IMR-90 (cell line): ENCODE data around the gene HDAC9.

Source experiments
- BHLHE40 ChIP-seq: fragments of 150-350 bp; IDR thresholded peaks from 2 replicates; pipeline ENCODE4 v1.6.1; 2016; ENCODE audit warnings: mild to moderate bottlenecking, low read depth, low read length
- CHD1 ChIP-seq: IDR thresholded peaks from 2 replicates; pipeline ENCODE4 v1.6.1; 2012; ENCODE audit warnings: low read depth, low read length, improper control_type of control experiment
- MAFK ChIP-seq: IDR thresholded peaks from 2 replicates; pipeline ENCODE4 v1.6.1; 2012; ENCODE audit warnings: low read depth, low read length, improper control_type of control experiment
- NFE2L2 ChIP-seq: fragments of 150-350 bp; IDR thresholded peaks from 2 replicates; pipeline ENCODE4 v1.6.1; 2016; ENCODE audit warnings: low read depth, mild to moderate bottlenecking, low read length
- POLR2A ChIP-seq: IDR thresholded peaks from 2 replicates; pipeline ENCODE4 v1.6.1; 2012; ENCODE audit warnings: mild to moderate bottlenecking, low read depth, low read length
- RAD21 ChIP-seq: IDR thresholded peaks from 2 replicates; pipeline ENCODE4 v1.6.1; 2012; ENCODE audit warnings: low read length, improper control_type of control experiment
- SMC3 ChIP-seq: fragments of 150-350 bp; IDR thresholded peaks from 2 replicates; pipeline ENCODE4 v1.6.1; 2016; ENCODE audit warnings: low read depth, mild to moderate bottlenecking, antibody characterized with exemption, low read length, moderate library complexity
- TF ChIP-seq, protein P1 (sequence below): conservative IDR thresholded peaks from 2 replicates; pipeline ENCODE4 v1.5.1; 2012; ENCODE audit warnings: mild to moderate bottlenecking, low read depth, low read length, improper control_type of control experiment

DNA sequence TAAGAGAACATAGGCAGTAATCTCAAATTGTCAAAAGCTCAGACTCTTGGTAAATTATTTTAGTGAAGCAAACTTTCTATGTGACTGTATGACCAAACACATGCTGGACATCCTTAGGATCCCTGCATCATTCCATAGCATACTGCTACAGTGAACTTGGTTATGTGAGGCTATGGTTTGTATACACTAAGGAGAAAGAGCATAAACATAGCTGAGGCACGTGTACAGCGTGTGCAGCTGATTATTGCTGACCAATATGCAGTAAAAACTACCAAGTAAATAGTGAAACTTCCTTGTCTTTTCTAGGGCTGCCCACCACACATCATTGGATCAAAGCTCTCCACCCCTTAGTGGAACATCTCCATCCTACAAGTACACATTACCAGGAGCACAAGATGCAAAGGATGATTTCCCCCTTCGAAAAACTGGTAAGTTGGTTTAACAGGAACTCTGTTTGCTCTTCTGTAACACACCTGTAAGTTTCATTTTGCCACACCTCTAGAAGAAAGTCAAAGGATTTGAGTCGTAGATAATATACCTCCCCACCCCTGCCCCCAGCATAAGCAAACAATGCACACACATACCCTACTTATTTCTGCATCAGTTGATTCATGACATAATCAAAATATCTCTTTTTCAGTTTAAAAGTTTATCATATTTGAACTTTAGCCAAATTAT lies 98.2 kb downstream of the HDAC9 start:
- no peak for TF ChIP-seq POLR2A
- TF ChIP-seq, protein P1, sequence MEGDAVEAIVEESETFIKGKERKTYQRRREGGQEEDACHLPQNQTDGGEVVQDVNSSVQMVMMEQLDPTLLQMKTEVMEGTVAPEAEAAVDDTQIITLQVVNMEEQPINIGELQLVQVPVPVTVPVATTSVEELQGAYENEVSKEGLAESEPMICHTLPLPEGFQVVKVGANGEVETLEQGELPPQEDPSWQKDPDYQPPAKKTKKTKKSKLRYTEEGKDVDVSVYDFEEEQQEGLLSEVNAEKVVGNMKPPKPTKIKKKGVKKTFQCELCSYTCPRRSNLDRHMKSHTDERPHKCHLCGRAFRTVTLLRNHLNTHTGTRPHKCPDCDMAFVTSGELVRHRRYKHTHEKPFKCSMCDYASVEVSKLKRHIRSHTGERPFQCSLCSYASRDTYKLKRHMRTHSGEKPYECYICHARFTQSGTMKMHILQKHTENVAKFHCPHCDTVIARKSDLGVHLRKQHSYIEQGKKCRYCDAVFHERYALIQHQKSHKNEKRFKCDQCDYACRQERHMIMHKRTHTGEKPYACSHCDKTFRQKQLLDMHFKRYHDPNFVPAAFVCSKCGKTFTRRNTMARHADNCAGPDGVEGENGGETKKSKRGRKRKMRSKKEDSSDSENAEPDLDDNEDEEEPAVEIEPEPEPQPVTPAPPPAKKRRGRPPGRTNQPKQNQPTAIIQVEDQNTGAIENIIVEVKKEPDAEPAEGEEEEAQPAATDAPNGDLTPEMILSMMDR = no peak
- TF ChIP-seq CHD1 = no peak
- no peak for TF ChIP-seq SMC3
- TF ChIP-seq MAFK = no peak
- TF ChIP-seq RAD21 = no peak
- TF ChIP-seq BHLHE40 = peak; percentile 66; the same call in 1 of the 2 replicates
- TF ChIP-seq NFE2L2 = no peak
